ENCODE data around the gene TLX1.

The TLX1 gene

DNA sequence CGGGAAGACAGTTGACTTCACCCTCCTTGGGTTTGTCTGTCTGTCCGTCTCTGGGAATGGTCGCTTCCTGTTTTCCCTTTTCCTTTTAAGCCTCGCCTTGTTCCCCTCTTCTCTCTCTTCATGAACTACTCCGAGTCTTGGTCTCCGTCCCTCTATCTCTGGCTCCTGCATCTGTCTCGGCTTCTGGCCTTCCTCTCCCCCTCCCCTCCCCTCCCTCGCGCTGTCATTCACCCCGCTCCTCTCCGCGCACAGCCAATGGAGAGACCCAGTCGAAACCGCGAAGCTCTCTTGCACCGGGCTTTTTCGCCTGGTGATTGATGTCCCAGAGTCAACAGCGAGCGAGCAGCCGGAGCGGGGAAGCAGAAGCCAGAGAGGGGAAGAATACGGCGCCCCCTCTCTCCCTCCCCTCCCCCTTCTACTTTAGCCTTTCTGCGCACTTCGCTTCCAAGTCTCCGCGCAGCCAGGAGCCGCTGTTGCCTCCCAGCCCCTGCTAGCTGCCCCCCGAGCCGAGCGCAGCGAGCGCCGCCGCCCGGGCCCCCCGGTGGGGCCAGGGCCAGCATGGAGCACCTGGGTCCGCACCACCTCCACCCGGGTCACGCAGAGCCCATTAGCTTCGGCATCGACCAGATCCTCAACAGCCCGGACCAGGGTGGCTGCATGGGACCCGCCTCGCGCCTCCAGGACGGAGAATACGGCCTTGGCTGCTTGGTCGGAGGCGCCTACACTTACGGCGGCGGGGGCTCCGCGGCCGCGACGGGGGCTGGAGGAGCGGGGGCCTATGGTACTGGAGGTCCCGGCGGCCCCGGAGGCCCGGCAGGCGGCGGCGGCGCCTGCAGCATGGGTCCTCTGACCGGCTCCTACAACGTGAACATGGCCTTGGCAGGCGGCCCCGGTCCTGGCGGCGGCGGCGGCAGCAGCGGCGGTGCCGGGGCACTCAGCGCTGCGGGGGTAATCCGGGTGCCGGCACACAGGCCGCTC lies at the start of gene TLX1:
Gene TLX1, plus strand, starts transcription at position 317 of the 978 bp plus-strand sequence. Its CDS starts 242 bp downstream, at position 559.
- peak; percentile 55 for DNase-seq (ENCODE audit: low spot score)

DNA sequence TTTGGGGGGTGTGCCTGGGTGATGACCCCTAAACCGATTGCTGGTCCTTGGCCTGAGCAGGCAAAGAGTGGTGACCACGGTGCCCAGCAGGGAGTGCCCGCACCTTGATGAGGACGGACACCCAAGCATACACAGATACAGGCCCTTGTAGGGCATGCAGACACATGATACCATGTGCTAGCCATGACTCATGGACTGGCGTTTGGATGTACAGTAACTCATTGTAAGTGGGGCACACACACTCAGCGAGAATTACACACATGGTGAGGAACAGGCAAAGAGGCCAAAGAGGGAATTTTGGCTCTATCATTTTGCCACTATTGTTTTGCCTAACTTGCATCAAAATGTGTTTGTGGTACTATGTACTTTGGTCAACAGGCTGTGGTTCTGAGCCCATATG lies 45.3 kb upstream of the TLX1 start:
- no peak for DNase-seq (ENCODE audit: low spot score)

DNA sequence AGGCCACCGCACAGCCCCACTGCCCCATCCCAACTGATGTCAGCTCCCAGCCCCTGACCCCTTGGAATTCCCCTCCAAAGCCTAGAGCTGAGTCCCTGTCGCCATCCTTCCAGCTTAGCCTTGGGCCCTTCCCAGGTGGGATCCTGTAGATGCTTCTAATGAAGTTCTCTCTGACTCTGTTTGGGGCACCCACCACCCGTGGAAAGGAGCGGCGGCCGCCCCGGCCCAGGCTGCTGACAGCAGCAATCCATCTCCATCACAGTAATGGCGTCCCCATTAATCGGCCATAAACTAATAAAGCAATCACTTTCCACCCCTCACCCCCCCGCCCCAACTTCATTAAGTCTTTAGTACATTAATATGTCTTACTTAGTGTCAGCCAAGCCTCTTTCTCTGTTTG lies 43.7 kb upstream of the TLX1 start:
- no peak for DNase-seq (ENCODE audit: low spot score)

DNA sequence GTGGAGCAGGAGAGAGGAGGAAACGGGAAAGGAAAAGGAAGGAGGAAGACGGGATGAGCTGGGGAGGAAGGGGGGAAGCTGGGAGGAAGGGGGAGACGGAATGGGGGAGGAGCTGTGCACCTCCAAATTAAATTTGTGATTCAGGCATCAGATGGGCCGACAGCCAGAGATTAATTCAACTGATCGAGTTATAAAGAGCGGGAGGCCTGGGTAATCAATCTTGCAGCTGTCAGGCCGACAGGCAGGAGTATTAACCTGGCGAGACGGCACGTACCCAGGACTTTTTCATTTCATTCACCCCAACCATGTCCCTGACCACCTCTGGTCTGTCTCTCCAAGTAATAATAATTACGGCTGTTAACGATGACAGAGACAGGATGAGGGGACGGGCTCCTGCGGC lies 43.1 kb upstream of the TLX1 start:
- DNase-seq (ENCODE audit: low spot score), result no peak

DNA sequence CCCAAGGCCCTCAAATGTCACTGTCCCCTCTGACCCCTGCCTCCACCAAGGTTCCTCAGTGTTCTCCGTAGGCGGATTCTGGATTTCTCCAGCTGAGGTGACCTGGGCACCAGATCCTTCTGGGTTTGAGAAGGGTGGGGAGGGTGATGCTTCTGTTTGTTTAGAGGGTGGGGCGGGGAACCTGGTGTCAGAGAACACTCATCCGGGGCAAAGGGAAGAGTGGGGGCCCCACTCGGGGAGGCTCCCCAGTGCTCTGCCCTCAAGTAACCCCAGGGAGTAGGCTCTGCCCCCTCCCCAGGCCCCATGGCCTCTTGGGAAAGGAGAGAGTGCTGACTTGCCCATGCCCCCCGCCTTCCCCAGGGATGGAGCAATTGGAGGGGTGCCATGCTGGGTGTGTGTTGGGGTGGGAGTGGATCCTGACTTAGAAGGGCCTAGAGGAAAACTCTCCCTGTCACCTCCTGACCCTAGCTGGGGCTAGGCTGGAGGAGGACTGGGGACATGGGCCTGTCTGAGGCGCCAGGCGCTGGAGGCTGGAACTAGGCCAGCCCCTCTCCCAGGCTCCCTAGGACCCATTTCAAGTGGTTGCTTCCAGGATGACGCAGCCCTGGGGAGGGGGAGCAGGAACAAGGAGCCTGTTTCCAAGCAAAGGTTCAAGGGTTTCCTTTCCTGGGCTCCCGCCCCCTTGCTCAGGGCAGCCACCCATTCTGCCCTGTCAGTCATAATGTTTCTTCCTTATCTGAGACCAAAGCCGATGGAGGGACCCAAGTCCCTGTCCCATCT lies 41.4 kb upstream of the TLX1 start:
- DNase-seq (ENCODE audit: low spot score), result no peak

DNA sequence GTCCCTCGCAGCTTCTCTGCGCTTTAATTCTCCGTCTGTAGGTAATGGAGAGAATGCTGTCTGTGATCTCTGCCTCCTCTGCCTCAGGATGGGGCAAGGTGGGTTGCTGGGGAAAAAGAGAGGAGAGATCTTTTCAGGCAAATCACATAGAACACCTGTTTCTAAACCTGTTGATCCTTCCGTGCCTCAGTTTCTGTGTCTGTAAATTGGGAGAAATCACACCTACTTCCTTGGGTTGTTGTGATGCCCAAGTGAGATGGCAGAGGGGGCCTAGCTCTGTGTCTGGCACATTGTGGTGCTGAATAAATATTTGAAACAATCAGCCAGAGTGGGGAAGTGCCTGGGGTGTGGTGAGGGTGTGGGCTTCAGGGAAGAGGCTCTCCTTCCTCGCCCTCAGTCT lies 40.5 kb upstream of the TLX1 start:
- no peak for DNase-seq (ENCODE audit: low spot score)

DNA sequence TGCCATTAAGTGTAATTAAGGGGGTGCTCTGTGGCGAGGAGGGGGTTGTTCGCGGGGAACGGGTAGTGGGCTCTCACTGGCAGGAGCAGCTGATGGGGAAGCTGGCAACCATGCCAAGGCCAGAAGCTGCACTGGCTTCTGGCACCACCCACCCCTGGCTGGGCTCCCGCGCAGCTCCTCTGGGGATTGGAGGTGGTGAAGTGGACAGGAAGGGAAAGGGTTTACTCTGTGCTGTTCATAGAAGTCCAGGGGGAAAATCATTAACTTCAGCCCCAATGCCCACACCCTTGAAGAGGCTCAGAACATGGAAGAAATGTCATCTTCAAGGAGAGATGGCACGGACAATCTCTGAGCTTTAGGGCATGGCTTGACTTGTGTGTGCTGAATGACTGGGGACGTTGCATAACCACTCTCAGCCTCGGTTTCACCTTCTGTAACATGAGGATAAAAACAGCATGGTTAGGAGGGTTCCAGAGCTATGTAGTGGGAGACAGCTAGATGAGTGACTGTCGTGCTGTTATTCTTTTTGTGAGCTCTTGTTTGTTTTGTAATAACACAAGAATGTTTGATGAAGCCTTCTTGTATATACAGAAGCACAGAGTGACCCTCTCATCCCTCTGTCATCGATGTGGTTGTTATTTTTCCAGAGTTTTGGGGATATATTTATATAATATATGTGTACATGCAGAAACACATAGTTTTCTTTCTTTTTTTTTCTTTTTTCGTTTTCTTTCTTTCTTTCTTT lies 39.4 kb upstream of the TLX1 start:
- DNase-seq (ENCODE audit: low spot score), result no peak

DNA sequence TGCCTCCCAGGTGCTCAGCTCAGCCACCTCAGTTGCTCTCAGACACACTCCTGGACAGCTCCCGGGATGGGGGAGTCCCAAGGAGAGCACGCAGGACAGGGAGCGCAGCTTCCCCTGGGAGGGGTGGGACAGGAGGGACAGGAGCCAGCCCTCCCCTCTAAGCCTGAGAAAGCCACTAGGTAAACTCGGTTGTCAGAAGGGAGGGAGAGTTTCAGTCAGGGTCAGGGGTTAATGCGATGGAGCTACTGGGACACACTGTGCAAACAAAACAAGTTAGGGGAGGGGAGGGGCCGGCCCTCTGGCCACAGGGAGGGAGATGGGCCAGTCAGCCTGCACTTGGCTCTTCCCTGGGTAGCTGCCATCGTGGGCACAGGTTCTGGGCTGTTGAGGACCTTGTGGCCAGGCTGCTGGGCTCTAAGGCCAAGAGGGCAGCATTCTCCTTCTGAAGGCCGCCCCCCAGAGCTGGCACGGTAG lies 38.2 kb upstream of the TLX1 start:
- DNase-seq (ENCODE audit: low spot score), result no peak

DNA sequence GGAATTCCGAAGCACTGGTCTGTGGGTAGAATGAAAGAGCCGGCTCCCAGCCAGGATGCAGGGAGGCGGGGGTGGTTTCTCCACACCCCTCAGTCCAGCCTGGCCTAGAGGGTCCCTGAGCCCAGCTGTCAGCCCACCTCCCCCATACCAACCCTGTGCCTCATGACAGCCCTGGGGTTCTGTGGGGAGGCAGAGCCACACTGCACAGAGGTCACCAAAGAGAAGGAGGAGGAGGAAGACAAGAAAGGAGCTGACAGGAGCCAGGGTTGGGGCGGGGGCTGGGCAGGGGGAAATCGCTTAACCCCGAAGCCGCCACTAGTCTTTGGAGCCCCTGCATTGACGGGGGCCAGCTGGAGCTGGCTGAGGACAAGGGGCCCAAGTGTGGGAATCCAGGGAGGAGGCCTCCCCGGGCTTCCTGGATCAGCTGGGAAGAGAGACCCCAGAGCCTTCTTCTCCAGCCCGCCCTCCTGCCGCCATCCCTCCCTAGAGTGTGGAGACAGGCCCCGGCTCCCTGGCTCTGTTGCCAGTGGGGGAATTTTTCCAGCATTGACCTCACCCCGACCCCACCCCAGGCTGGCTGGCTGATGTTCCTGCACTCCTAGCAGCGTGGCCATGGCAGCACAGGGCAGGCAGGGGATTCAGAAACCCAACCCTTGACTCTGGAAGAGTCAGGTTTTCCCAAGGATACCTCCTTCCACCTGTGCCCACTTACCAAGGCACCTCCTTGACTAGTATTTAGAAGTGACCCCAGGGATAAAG lies 36.8 kb upstream of the TLX1 start:
- no peak for DNase-seq (ENCODE audit: low spot score)

DNA sequence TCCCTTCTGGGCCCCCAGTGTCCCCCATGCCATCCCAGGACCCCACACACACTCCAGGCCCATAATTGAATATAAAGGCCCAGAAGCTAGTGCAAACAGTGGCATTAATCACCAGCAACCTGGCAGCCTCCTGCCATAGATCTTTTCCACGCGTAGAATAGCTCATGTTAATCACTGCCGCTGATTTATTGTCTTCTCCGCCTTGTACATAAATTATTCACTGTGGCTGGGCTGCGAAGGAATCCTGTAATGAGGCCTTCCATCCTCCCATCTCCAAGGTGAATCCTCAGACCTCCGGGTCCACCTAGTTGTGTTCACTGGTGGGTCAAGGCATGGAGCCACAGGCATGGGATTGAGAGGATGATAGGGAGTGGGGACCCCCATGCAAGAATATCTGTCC lies 36.1 kb upstream of the TLX1 start:
- DNase-seq (ENCODE audit: low spot score), result no peak

DNA sequence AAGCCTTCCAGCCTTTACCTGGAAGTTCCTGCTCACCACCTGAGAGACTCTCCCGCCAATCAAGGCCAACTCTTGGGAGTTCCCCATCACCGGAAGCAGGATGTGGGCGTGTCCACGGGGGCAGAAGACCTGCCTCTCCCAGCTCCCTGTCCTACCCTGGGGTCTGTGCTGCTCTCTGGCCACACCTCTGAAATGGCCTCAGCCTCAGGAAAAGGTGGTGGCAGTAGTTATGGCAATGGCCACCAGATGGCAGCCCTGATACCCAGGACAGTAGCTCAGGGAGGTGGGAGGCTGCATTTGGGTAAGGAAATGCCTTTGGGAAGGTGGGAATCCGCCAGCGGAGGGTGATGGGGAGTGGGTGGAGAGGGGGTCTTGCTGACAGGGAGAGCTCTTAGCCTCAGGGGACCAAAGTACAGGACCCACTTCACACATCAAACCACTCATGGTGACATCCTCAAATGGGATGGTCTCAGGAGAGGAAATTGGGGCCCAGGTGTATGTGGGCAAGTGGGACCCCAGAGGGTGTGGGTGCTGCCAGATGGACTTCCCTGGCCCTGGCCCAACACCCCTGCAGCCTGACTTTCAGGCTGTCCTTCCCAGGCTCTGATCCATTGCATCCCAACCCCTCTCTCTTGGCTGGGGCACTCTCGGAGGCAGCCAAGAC lies 35.4 kb upstream of the TLX1 start:
- peak; percentile 86 for DNase-seq (ENCODE audit: low spot score)

DNA sequence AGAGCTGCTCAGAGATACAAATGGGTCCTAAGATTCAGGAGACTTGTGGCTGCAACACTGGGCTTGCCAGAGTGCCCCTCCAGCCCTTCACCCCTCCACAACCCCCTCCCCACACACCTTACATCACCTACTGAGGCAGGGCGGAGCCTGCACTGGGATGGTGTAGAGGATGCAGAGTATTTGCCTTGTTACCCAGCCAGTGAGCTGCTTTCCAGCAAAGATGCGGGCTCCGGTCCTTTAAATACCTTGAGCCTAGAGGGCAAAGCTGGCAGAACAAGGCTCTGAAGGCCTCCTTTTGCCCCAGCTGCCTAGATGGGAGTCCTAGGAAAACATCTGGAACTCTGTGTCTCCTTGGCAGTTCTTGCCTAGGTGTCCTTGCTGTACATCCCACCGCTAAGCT lies 34.7 kb upstream of the TLX1 start:
- no peak for DNase-seq (ENCODE audit: low spot score)

DNA sequence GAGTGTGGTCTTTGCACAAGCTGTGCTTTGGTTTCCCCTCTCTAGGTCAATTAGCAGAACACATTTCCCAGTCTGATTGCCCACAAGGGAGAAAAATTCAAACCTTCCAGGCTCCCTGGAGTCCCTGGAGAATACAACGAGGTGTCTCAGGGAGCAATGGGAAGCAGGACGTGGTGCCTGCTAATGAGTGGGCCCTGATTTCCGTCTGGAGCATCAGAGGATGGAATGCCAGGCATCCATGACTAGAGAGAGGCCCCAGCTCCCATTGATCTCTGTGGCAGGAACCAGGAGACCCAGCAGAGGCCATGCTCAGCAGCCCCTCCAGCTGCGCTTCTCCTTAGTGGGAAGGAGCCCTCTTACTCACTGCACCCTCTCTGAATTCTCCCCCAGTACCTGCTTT lies 33.2 kb upstream of the TLX1 start:
- no peak for DNase-seq (ENCODE audit: low spot score)

DNA sequence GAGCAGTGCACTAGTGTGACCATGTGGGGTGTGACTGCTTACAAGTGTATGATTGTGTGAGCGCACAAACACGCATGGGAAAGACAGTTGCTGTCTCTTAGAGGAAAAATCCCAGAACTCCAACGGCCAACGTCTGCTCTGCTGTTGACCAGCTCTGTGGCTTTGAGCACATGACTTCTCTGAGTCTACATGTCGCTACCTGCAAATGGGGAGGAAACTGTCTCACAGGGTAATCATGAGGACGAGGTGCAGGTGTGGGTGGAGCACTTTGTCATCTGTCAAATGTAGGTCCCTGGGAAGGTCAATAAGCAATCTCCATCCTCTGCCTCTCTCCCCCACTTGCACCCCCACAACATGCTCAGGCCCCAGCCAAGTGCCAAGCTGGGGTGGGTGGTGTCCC lies 31.2 kb upstream of the TLX1 start:
- DNase-seq (ENCODE audit: low spot score), result no peak

DNA sequence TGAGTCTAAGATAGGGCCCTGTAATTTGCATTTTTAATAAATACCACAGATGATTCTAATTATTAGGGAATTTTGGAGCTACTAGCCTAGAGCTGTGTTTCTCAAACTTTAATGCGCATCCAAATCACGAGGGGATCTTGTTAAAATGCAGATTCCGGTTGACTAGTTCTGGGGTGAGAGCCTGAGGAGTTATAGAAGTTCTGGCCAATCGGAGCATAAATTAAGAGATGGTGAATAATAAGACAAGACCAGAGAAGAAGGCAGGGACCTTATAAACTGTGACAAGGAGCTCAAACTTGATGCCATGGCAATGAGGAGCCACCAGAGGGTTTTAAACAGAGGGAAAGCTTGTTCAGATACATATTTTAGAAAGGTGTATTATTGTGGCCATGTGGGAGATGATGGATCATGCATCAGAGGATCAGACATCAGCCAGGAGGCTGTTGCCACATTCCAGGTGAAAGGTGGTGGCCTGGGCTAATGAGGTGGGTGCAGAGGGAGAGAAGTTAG lies 29.7 kb upstream of the TLX1 start:
- DNase-seq (ENCODE audit: low spot score), result no peak

DNA sequence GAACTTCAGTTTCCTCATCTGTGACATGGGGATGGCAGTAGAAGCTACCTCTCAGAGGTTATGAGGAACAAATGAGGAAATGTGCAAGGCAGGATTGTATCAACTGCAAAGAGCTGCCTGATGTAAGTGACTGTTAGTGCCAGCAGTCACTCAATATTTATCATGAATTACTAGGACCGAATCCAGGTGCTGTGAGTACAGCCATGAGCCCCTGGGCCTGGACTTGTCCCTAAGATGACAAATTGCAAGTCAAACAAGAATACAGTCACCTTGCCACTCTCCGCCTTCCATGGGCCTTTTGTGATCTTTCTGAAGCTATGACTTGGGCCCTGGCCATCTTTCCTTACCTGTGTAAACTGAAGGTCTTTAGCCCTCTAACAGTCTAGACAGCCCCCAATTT lies 27.7 kb upstream of the TLX1 start:
- DNase-seq (ENCODE audit: low spot score), result no peak

DNA sequence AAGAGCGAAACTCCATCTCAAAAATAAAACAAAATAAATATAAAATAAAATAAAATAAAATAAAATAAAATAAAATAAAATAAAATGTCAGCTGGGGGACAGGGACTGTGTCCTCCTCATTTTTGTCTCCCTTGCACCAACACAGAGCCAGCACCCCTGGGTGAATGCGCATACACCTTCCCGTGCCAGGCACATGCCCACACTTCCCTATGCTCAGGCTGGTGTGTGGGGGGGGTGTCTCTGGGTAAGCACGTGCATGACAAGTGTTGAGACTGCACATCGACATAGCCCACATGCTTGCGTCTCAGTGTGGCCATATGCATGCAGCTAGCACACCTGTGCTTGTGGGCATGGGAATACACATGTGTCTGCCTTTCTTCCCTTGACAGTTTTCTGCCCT lies 24.7 kb upstream of the TLX1 start:
- no peak for DNase-seq (ENCODE audit: low spot score)

DNA sequence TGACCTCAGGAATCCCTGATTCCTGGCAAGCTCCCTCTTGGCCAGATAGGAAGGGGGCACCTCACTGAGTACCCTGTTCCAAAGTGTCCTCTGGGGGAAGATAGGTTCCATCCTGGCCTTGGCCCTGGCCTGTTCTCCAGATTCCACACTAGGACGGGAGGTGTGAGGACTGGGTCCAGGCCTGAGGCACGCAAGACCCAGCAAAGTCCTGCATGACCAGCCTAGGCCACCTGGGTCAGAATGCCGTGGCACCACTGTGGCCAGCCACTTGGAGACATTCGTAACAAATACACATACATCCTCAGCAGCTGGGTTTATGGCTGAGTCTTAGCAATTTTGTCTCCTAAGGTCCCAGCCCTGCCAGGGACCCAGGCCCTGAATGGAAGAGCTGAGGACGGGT lies 23.3 kb upstream of the TLX1 start:
- DNase-seq (ENCODE audit: low spot score), result no peak

DNA sequence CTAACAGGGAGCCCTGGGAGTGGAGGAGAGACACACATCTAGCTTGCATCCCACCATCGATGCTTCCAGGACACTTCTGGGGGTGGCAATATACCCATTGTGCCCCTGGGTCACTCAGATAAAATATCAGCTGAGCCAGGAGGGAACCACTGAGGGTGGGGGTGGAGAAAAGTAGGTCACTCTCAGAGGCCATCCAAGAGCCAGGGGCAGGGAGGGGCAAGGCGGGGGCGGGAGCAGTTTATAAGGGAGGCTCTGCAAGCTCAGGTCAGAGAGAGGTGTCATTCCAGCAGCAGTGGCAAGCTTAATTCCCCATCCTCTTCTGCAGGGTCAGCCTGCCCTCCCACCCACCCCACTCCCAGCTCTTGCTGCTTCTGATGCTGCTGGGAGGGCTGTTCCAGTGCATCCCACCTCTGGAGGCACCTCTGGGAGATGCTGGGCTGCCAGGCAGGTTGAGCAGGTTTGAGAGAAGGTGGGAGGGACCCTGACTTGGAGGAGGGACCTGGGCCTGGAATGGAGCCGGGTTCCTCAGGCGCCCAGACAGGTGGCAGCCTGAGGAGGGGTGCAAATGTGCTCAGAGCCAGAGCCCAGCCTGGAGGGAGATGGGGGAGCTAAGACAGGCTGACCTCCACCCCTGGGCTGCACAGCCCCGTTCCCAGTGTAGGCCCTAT lies 20.1 kb upstream of the TLX1 start:
- DNase-seq (ENCODE audit: low spot score), result no peak

DNA sequence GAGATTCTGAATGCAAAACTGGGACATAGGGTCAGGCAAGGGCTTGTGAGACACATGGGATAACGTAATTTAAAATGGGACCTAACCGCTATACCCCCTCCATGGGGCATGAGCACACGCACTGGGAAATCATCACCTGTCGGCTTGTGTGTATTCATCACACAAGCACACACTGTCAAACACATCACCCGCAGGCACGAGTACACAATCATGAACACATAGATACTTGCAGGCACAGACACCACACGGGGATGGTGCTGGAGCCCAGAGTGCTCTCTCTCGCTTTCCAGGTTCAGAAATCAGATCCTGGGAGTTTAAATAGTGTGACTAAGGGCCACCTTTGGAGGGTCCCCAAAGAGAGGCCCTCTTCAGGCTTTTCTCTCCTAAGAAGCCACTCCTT lies 19.6 kb upstream of the TLX1 start:
- no peak for DNase-seq (ENCODE audit: low spot score)

Measured in AG20443 (cell line).